Activated T-helper 9 cell treated with anti-CD3 and anti-CD28 coated beads, Interleukin-2, amount 50 U/mL, for 16 hours (primary cell): Measurements from ENCODE around the gene MYO15A.
A peak's percentile ranks its signal among the peaks of the same experiment; 100 is the strongest.

Experiments used
- DNase-seq: peaks from one replicate; pipeline ENCODE4 v3.0.0-alpha.2; 2020; ENCODE audit warnings: low read depth

Gene MYO15A

GRCh38 chr17:18108401-18109312 lies at the start of gene MYO15A:
TSS of gene MYO15A (plus strand) at chr17:18108756. CDS start at chr17:18118801, 10,045 bp downstream.
- DNase-seq = no peak

- no peak for DNase-seq
Observed at GRCh38 chr17:18059283-18059682, 49.3 kb upstream of the MYO15A start.

GRCh38 chr17:18064053-18064452 lies 44.5 kb upstream of the MYO15A start:
- DNase-seq = no peak

- no peak for DNase-seq
Observed at GRCh38 chr17:18065546-18065945, 43.0 kb upstream of the MYO15A start.

GRCh38 chr17:18066866-18067265 lies 41.7 kb upstream of the MYO15A start:
- DNase-seq = no peak

- no peak for DNase-seq
Observed at GRCh38 chr17:18069101-18069500, 39.5 kb upstream of the MYO15A start.

GRCh38 chr17:18070861-18071340 lies 37.7 kb upstream of the MYO15A start:
- no peak for DNase-seq

GRCh38 chr17:18071751-18072150 lies 36.8 kb upstream of the MYO15A start:
- no peak for DNase-seq

- DNase-seq = no peak
Observed at GRCh38 chr17:18074566-18075272, 33.8 kb upstream of the MYO15A start.

- no peak for DNase-seq
Observed at GRCh38 chr17:18076936-18077335, 31.6 kb upstream of the MYO15A start.

- no peak for DNase-seq
Observed at GRCh38 chr17:18079543-18079942, 29.0 kb upstream of the MYO15A start.

- no peak for DNase-seq
Observed at GRCh38 chr17:18084256-18084655, 24.3 kb upstream of the MYO15A start.

GRCh38 chr17:18087610-18088491 lies 20.7 kb upstream of the MYO15A start, which contains the start of gene DRG2:
TSS of gene DRG2 (plus strand) at chr17:18087948. CDS start at chr17:18088024, 76 bp downstream.
- peak; percentile 83 for DNase-seq

- no peak for DNase-seq
Observed at GRCh38 chr17:18089613-18090012, 18.9 kb upstream of the MYO15A start.

- no peak for DNase-seq
Observed at GRCh38 chr17:18093616-18094408, 14.7 kb upstream of the MYO15A start.

GRCh38 chr17:18094409-18094807 lies 14.1 kb upstream of the MYO15A start:
- DNase-seq = no peak

GRCh38 chr17:18099516-18099915 lies 9.0 kb upstream of the MYO15A start:
- no peak for DNase-seq

- DNase-seq = no peak
Observed at GRCh38 chr17:18100616-18101015, 7.9 kb upstream of the MYO15A start.

GRCh38 chr17:18101828-18102227 lies 6.7 kb upstream of the MYO15A start:
- no peak for DNase-seq

- no peak for DNase-seq
Observed at GRCh38 chr17:18102640-18103039, 5.9 kb upstream of the MYO15A start.

GRCh38 chr17:18105027-18105426 lies 3.5 kb upstream of the MYO15A start:
- no peak for DNase-seq
